AG04450 (cell line): Measurements from ENCODE around the gene MAPK10. TPM values are rescaled to one million over a fixed set of nuclear protein-coding genes. Genes with fewer than 3 reads are reported as not detected.

ENCODE experiments used
- CTCF ChIA-PET: fragments of 300-600, 350-600 bp; formaldehyde crosslinking; extraction: SDS; loops from one replicate; lab custom pipeline; 2022; ENCODE audit warnings: antibody characterized with exemption, inconsistent platforms; lab: Charles Lee
- POLR2A ChIA-PET: fragments of 350-600 bp; formaldehyde crosslinking; extraction: SDS; loops from one replicate; lab custom pipeline; 2021; ENCODE audit warnings: antibody characterized with exemption, inconsistent platforms; lab: Yijun Ruan, JAX
- DNase-seq: peaks from one replicate; pipeline ENCODE4 v3.0.0-alpha.2; 2011; ENCODE audit warnings: low read depth, low spot score
- H3K27ac ChIP-seq: one replicate; pipeline ENCODE4 v1.5.1; 2012; ENCODE audit warnings: low read depth, low read length, control low read depth
- H3K27me3 ChIP-seq: one replicate; pipeline ENCODE4 v1.6.0; 2012; ENCODE audit warnings: low read length; ENCODE audit not compliant: control insufficient read depth, insufficient read depth
- H3K4me3 ChIP-seq: 2 replicates; pipeline ENCODE4 v1.5.1; 2011; ENCODE audit warnings: mild to moderate bottlenecking, low read depth, low read length, control low read depth
- H3K9me3 ChIP-seq: 2 replicates; pipeline ENCODE4 v1.5.1; 2012; ENCODE audit warnings: low read length; ENCODE audit not compliant: control insufficient read depth, insufficient read depth
- polyA plus RNA-seq: library from polyadenylated mRNA; depleted of rRNA; stranded (reverse); fragments of >200 nt; gene quantifications from 2 replicates; pipeline ENCODE4 v1.2.3, GENCODE V29; 2011
- TF ChIP-seq, protein P1 (sequence below): IDR thresholded peaks from 2 replicates; pipeline ENCODE4 v1.5.1; 2011; ENCODE audit warnings: low read depth, low read length, control low read depth, inconsistent platforms

The MAPK10 gene
- polyA plus RNA-seq, 1 experiment, result 16.3 TPM

DNA sequence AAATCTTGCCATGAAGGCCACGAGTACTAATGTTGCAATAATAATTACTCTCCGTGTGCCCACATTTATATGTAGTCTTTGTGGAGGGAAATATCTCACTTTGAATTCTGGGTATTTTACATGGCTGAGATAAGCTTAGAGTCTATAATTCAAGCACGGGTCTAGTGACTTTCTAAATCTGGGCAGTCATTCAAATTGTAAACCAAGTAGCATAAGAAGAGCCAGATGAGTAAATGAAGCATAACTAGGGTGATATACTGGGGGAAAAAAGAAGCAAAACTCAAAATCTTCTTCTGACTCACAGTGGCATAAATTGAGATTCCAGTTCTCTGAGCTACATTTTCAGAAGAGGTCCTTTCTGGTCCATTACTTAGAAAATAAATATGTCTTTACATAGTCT, 53.0 kb downstream of the MAPK10 start:
- no peaks in the 10 kb centered on the region for H3K27me3 ChIP-seq
- DNase-seq, result peak; percentile 30
- TF ChIP-seq, protein P1, sequence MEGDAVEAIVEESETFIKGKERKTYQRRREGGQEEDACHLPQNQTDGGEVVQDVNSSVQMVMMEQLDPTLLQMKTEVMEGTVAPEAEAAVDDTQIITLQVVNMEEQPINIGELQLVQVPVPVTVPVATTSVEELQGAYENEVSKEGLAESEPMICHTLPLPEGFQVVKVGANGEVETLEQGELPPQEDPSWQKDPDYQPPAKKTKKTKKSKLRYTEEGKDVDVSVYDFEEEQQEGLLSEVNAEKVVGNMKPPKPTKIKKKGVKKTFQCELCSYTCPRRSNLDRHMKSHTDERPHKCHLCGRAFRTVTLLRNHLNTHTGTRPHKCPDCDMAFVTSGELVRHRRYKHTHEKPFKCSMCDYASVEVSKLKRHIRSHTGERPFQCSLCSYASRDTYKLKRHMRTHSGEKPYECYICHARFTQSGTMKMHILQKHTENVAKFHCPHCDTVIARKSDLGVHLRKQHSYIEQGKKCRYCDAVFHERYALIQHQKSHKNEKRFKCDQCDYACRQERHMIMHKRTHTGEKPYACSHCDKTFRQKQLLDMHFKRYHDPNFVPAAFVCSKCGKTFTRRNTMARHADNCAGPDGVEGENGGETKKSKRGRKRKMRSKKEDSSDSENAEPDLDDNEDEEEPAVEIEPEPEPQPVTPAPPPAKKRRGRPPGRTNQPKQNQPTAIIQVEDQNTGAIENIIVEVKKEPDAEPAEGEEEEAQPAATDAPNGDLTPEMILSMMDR, result no peak
- ChIA-PET CTCF (interaction anchor here (0.8 kb wide), 1 partner anchor 84 kb away, joined by 3 read pairs; no protein-coding TSS in a partner anchor), POLR2A (no interaction called here)
- no peak overlapping the region for H3K27ac ChIP-seq
- H3K4me3 ChIP-seq, result no peak overlapping the region
- H3K9me3 ChIP-seq, result no peaks in the 10 kb centered on the region

DNA sequence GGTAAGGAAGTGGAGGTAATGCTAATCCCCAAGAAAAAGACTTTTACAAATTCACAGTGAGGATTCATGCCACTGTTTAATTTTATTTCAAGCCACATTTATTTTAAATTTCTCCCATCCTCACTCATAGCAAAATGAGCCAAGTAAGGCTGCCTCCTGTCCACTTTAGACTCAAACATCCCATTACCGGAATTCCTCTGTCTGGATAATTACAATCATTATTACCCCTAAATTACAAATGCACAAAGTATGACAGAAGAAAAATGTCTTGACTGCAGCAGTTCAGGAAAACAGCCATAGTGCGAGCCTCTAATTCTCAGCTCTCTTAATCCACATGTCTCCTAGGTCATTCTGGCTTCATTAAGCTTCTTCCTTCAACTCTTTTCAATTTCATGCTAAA, 57.0 kb downstream of the MAPK10 start:
- Histone ChIP-seq H3K9me3 (no peaks in the 10 kb centered on the region), H3K27me3 (no peaks in the 10 kb centered on the region), H3K4me3 (no peak overlapping the region), H3K27ac (no peak overlapping the region)
- DNase-seq, result no peak
- ChIA-PET CTCF (no interaction called here), POLR2A (no interaction called here)
- TF ChIP-seq, protein P1, result no peak

DNA sequence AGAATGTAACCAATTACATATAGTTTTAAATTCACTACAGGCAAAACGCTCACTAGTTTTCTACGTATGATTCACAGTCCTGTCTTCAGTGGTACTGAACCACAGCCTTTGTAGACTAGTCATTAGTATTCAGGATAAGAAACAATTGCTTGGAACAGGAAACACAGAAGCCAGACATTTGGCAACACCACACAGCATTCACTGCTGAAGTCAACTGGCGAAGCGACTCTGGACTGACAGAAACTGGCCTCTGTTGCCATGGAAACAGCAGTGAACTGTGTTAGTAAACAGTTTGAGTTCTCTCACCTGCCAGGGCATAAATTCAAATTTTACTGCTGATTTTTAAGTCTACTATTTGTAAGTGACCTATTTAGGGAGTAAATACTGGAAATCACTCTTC, 57.6 kb downstream of the MAPK10 start:
- CTCF ChIA-PET, result no interaction called here
- POLR2A ChIA-PET, result no interaction called here
- no peak for DNase-seq

DNA sequence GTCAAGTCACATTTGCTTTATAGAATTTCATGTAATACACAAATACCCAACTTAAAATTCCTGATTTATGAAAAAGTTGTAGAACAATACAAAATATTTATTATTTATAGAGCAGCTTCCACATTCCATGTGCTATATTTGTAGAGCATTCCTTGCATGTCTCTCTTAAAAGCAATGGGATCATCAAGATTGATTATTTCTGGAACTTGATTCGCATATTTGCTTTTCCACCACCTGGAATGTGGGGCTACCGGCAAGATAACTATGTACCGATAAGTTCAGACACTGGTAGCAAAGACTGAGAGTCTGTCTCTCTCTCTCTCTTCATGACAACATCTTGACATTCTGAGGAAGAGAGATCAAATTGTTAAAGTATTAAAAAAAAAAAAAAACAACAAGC, 59.3 kb downstream of the MAPK10 start:
- CTCF ChIA-PET, result interaction anchor here (0.5 kb wide), 1 partner anchor 113 kb away, joined by 3 read pairs; no protein-coding TSS in a partner anchor
- Histone ChIP-seq H3K27me3 (no peaks in the 10 kb centered on the region), H3K27ac (no peak overlapping the region), H3K9me3 (no peaks in the 10 kb centered on the region), H3K4me3 (no peak overlapping the region)
- no peak for DNase-seq
- POLR2A ChIA-PET, result no interaction called here
- TF ChIP-seq, protein P1, result no peak

More for the DNA sequence above, 57.6 kb downstream of the MAPK10 start:
- TF ChIP-seq, protein P1, result no peak
- Histone ChIP-seq H3K27me3 (no peaks in the 10 kb centered on the region), H3K4me3 (no peak overlapping the region), H3K9me3 (no peaks in the 10 kb centered on the region), H3K27ac (no peak overlapping the region)

DNA sequence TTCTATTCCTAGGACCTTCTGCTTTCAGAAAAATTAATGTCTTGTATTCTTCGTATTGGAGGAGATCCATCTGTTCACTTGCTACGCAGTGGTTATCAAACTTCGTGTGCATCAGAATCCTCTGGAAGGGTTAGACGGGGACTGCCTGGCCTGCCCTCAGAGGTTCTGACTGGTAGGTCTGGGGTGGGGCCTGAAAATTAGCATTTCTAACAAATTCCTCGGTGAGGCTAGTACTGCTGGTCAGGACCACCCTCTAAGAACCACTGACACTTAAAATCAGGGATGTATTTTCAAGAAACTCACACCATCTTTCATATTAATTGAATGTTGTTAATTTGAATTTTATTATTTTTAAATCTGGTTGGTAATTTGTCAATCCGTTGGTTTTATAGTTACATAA, 63.0 kb downstream of the MAPK10 start:
- H3K27me3 ChIP-seq, result no peaks in the 10 kb centered on the region
- H3K9me3 ChIP-seq, result no peaks in the 10 kb centered on the region
- ChIA-PET POLR2A (no interaction called here), CTCF (no interaction called here)
- no peak overlapping the region for H3K27ac ChIP-seq
- no peak for DNase-seq
- no peak overlapping the region for H3K4me3 ChIP-seq
- TF ChIP-seq, protein P1, result no peak
